HG02798 (cell line): ENCODE results near the gene TCF7L2.

Experiments
- ATAC-seq: cut with Tn5 transposase; IDR thresholded peaks from one replicate; pipeline ENCODE4 v1.9.1; 2021; ENCODE audit warnings: mild to moderate bottlenecking; ENCODE audit not compliant: unreplicated experiment, poor library complexity

Gene TCF7L2

GRCh38 chr10:112945811-112946210, 4.2 kb upstream of the TCF7L2 start:
- ATAC-seq = no peak

DNA sequence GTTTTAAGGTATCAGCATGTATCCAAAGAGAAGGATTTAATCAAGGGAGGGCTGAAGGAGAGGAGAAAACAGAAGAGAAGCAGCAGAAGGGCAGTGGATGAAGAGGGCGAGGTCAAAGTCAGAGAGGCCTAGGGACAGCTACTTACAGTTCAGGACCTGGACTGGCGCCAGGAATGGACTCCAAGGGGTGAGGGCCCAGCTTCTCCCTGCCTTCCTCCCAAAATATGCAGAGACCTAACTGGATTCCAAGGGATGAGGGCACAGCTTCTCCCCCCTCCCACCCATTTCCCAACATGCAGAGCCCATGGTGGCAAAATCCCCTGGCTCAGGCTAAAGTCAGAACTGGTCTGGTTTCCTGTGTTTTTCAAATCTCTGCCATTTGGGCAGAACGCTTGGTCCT, 3.4 kb upstream of the TCF7L2 start:
- ATAC-seq = no peak

GRCh38 chr10:112948196-112948595, 1.9 kb upstream of the TCF7L2 start:
- no peak for ATAC-seq

GRCh38 chr10:112949143-112949823, 764 bp upstream of the TCF7L2 start:
- ATAC-seq = no peak

- no peak for ATAC-seq
Observed at GRCh38 chr10:112950714-112951358, 789 bp downstream of the TCF7L2 start.

DNA sequence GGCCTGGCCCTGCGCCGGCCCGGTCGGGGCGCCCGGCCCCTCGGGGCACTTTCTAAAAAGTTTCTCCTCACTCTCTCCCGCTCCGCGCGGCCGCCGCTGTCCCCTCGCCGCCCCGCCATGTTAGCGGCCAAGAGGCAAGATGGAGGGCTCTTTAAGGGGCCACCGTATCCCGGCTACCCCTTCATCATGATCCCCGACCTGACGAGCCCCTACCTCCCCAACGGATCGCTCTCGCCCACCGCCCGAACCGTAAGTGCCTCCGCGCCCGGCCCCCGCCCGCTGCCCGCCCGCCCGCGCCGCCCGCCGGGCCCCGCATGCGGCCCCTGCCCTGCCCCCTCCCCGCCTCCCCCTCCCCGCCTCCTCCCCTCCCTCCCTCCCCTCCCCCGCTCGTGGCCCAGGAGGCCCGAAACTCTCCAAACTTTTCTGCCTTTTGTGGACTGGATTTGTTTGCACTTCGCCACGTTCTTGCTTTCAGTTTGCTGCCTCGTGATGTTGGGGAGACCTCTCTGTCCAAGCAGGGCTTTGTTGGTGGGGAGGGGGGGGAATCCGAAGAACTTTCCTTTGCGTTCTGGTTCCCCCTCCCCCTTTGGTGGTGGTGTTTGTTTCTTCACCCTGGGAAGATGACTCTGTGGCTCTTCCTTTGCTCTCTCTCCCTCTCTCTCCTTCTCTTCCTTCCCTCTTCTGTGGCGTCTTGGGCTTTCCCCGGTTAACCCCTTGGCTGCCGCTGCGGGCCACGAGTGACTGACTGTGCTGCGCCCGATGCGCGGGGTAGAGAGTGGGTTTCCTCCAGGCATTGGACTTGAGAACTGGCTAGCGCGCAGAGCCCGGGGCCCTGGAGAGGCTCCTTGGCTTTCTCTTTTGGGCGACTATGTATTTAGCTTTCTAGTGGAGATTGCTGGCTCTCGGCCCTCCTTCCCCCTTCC, 1.6 kb downstream of the TCF7L2 start:
- no peak for ATAC-seq

DNA sequence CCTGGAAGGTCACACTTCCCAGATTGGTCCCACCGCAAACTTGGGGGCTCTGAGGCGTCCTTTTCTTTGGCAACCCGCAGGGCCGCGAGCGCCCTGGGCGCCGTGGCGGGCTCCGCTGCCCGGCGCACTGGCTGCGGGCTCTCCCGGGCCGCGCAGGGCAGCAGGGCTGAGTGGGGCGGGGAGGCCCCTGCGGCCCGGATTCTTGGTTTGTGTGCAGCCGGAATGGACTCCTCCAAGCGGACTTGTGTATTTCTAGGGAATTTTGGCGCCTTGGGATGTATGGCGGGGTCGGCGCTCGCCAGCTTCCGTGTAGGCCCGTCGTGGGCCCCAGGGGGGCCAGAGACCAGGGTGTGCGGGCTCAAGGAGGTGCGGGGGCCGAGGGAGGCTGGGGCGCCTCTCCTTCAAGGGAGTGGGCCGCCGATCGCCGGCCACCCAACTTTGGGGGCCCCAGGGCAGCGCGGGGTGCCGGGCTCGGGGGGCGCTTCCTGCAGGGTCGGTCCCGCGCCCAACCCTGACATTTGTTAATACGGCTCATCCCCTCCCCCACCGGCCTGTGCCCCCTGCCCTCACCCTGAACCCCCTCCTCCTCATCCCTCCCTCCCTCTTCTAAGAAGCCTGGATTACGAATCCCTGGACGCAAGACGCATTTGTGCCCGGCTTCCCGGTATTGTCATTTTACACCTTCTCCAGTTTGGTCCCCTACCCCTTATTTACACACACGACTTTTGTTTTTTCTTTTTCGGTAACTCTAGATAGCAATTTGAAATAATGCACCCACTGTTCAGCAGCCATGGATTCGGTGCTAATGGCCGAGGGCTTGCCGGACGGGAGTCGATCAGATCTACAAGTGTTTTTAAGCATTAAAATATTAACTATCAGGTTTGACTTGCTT, 2.5 kb downstream of the TCF7L2 start:
- no peak for ATAC-seq

- ATAC-seq = no peak
Observed at GRCh38 chr10:112953174-112954159, 3.4 kb downstream of the TCF7L2 start.

GRCh38 chr10:112954974-112955581, 5.0 kb downstream of the TCF7L2 start:
- ATAC-seq = no peak

DNA sequence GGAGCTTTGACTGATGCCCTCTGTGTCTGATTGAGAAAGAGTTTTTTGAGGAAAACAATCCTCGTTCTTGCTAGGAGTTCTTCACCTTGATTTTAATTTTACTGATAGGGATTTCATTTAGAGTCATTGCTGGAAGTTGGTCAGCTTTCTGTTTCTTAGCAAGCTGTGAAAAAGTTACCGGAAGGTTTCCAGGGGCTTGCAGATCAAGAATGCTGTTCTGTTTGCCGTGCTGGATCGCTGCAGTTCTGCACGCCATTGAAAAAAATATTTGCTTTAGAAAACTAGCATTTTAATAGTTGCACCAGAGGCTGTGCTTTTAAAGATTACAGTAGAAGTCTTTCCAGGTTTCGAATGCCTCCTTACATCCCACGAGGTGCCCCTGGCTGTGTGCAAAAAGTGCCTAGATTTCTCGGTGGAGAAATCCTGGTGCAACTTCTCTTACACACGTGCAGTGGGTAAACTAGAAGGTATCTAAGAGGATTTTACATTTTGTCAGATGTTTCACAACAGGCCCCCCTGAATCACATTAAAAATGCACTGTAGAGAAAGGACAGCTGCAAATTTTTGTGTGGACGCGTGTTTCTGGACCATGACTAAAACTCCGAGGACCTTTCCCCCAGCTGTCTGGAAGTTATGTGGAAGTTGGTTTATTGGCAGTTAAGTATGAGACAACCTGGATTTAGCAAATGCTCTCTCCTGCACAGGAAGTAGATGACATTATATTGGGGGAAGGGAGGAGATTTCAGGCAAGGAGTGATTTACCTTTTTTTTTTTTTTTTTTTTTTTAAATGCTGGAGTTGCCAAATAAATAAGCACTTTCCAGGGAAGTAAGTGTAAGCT, 5.8 kb downstream of the TCF7L2 start:
- no peak for ATAC-seq

DNA sequence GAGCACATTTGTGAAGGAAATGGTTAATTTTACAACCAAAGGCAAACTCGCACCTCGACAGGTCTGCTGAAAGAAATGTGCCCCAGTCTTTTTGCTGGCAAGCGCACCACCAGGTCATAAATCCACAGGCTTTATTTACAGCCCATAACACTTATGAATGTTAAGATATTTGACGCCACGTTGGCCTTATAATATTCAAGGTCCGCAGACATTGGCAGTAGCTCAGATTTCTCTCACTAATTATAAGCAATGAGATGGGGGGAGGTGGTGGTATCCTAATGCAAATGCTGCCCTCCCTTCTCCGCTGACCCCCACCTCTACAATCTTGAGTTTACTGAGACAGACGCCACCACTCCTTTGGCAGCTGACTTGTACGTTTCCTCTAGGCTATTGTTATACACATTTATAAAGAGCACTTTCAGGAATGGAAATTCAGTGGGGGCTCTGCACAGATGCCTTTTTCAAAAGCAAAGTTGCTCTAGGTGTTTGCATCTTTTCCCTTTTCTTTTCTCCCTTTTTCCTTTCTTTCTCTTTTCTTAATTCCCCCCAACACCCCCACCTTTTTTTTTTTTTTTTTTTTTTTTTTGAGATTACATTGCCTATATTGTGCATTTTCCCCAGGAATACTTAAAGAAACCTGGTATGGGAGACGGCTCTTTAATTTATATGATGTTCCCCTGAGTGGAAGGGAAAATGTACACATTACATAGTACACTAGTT, 6.7 kb downstream of the TCF7L2 start:
- no peak for ATAC-seq

DNA sequence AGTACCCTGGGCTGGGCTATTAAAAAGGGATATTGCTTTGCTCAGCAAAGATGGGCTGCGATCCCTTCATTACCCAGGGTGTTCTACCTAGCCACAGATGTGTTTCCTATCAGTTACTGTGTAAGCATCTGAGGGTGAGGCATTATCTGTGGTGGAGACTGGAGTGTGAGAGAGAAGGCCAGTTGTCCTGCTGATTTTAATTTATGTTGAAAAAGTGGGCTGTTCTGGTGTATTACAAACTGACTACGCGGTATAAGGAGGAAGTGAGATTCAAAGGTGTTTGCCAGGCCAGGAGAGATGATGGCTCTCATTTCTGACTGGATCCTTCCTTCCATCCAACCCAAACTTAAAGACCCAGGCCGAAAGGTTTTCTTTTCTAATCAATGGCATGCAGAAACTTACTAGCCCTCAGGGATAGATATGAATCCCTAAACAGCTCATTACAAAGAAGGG, 7.6 kb downstream of the TCF7L2 start:
- no peak for ATAC-seq

GRCh38 chr10:112958275-112958995, 8.4 kb downstream of the TCF7L2 start:
- ATAC-seq = no peak

DNA sequence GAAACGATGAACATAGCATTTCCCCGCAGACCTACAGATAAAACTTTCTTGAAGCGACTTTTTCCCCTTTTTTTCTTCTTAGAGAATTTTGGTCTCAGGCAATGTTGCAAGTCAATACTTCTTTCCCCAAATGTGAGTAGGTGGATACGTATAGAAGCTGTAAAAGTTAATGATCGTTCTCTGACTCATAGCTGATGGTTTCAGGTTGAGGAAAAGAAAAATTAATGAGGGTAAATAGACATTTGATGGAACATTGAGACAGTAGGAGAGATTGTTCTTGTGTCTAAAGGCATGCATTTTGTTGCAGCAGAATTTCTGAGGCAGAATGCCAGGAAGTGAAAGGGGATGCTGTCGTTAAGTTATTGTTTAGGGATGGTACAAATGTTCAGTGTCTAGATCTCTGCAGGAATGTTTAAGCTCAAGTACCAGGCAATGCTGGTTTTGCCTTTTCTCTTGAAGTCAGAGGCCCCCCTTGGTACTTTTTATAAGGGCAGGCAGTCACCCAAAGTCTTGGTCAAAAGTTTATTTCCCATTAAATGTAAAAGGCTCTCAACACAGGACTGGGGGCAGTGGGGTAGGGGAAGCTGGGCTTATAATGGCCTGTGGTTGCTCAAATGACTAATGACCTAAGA, 9.3 kb downstream of the TCF7L2 start:
- no peak for ATAC-seq

- ATAC-seq = no peak
Observed at GRCh38 chr10:112960151-112960681, 10.2 kb downstream of the TCF7L2 start.

DNA sequence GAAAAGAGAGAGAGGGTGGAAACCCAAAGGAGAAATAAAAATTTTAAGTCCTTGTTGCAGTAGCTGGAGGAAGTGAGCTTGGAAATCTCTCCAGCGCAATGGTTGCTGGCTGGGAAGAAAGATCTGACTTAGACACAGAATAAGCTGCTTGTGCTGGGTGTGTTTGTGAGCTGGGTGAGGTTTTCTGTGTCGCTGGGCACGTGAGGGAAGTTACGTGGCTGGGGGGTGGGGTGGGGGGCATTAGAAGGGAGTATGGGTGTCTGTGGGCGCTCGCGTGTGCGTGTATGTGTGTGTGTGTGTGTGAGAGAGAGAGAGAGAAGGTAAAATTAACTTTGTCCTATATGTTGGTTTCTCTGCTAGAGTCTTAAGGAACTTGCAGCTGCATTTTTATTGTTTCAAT, 11.6 kb downstream of the TCF7L2 start:
- no peak for ATAC-seq
